Measurements from ENCODE around the gene AKR1B15.
"Not testable (repeated sequence)": the region's sequence is repeated elsewhere in the genome, so short reads cannot be mapped to it uniquely, and the experiment has no call there.

DNA sequence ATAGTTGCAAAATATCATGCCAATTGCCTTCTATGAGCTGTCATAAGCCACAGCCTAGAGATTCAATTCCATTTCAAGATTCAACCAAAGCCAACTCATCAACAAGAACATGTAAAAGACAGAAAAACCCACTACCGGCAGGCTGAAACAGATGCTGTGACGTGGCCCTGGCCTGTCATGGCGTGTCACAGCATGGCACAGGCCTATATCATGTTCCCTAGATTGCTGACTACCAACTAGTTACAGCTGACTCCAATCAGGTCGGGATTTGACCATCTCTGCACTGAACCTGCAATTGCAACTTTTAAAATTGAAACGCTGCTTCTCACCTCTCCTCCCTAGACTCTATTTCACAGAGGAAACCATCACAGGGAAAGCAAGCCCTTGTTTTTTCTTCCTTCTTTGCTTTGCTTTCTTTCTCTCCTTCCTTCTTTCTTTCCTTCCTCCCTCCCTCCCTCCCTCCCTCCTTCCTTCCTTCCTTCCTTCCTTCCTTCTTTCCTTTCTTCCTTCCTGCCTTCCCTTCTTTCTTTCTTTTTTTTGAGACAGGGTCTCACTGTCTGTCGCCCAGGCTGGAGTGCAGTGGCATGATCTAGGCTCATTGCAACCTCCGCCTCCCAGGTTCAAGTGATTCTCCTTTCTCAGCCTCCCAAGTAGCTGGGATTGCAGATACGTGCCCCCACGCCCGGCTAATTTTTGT is 22.2 kb upstream of the AKR1B15 start:
- TF ChIP-seq, protein P1, sequence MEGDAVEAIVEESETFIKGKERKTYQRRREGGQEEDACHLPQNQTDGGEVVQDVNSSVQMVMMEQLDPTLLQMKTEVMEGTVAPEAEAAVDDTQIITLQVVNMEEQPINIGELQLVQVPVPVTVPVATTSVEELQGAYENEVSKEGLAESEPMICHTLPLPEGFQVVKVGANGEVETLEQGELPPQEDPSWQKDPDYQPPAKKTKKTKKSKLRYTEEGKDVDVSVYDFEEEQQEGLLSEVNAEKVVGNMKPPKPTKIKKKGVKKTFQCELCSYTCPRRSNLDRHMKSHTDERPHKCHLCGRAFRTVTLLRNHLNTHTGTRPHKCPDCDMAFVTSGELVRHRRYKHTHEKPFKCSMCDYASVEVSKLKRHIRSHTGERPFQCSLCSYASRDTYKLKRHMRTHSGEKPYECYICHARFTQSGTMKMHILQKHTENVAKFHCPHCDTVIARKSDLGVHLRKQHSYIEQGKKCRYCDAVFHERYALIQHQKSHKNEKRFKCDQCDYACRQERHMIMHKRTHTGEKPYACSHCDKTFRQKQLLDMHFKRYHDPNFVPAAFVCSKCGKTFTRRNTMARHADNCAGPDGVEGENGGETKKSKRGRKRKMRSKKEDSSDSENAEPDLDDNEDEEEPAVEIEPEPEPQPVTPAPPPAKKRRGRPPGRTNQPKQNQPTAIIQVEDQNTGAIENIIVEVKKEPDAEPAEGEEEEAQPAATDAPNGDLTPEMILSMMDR (conservative IDR thresholded peaks at IDR 0.05), result not testable (repeated sequence)
- not testable (repeated sequence) for TF ChIP-seq ZFX (IDR thresholded peaks at IDR 0.05)

Measured in C4-2B (cell line).